Dedifferentiated amniotic fluid mesenchymal stem cell (primary cell): ENCODE measurements around the gene ADGRA3.
"Not testable (repeated sequence)": the region's sequence is repeated elsewhere in the genome, so short reads cannot be mapped to it uniquely, and the experiment has no call there.

Source experiments
- DNase-seq: peaks from one replicate; pipeline ENCODE4 v3.0.0-alpha.2; 2016; ENCODE audit errors: extremely low spot score

The ADGRA3 gene

DNA sequence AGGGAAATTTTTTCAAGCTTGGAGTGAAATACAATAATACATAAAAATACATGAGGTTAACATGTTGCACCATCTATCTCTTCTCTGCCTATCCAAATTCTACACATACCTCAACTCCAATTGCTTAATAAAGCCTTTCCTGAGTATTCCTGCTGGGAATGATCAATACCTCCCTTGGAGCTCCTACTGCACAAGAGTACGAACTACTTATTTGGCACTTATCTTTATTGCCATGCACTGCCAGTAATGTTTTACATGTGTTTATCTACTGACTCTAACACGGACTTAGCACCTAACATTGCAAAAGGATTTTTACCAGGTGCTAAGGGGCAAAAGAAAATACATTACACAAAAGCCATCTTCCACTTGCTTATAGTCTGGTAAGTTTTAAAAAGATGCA lies 80.2 kb downstream of the ADGRA3 start:
- DNase-seq: no peak

DNA sequence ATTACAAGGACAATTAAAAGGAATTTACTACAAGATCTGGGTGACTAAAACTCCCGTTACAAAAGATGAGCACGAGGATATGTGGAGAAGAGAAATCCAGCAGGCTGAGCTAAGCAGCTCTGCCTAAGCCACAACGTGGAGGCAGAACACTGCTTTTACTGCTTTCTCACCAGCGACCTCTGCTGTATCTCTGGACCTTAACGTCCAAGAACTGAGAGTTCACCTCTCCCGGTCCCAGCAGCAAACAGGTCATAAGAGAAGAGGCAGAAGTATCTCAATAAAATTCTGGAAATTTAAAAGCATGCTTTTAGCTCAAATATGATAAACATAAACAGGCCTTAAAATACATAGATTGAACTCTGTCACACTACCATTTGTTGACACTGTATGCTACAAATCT lies 81.0 kb downstream of the ADGRA3 start:
- peak; percentile 38 for DNase-seq

DNA sequence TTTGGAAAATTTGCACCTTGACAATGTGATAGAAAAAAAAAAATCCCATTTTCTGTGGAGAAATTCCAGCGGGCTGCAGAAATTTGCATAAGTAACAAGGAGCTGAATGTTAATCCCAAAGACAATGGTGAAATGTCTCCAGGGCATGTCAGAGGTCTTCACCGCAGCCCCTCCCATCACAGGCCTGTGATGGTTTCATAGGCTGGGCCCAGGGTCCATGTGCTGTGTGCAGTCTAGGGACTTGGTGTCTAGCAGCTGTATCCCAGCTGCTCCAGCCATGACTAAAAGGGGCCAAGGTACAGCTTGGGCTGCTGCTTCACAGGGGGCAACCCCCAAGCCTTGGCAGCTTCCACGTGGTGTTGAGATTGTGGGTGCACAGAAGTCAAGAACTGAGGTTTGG lies 85.2 kb downstream of the ADGRA3 start:
- no peak for DNase-seq

DNA sequence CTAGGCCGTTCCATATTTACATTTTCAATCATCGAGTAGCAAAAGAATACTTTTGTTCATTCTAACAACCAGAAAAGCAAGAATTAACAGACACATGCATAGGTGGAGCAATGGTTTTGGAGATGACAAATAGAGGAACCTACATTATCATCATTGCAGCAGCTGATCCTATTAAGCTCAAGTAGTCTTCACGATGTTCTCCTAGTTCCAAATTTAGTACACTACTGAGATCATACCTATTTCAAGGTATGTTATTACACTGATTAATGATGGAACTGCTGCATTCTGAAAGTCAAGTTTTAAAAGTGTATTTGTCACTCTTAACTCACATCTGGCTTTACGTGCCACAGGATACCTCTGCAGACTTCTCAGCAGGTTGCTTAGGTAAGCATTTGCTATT lies 87.4 kb downstream of the ADGRA3 start:
- no peak for DNase-seq

DNA sequence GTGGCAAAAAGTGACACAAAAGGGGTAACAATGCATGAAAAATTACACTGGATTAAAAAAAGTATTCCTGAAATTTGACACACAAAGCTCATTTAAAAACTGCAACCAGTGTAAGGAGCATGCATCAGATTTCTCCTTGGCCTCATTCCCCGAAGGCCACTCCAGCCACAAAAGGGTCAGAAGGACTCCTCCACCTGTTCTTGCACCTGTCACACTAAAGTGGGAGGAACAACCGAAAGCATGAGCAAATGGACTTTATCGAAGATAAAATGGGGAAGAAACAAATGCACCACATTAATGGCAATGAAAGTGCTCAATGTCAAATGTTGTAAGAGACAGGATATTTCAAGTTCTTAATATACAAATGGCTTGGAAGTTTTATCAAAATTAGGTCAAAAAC lies 88.2 kb downstream of the ADGRA3 start:
- DNase-seq: no peak

DNA sequence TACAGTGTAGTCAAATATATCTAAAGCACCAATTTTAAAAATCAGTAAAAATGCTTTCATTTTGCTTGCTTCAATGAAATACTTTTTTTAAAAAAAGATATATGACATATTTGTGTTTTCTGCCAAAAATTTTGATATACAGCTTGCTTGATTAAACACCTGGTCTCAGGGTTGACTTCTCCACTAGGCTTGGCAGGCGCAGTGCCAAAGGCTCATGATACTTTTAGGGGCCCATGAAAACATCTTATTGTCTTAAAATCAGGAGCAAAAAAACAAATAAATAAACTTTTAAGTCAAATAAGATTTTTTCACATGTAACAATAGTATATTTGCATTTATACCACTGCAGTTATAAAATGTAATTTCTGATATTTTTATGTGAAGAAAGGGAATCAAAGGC lies 95.6 kb downstream of the ADGRA3 start:
- no peak for DNase-seq

DNA sequence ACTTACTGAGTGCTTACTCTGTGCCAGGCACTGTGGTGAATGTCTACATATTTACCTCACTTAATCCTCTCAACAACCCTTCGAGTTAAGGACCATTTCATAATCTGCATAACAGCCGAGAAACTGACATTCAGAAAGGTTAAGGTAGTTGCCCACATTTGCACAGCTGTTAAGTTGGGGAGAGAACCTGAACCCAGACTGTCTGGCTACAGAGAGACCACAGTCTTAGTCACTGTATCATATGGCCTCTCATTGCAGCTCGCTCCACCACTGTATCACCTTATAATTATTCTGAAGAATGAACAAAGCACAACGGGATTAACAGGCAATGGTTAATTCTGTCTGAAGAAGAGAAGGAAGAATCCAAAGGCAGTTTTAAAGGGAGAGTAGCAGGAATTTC lies 98.5 kb downstream of the ADGRA3 start:
- DNase-seq: no peak

DNA sequence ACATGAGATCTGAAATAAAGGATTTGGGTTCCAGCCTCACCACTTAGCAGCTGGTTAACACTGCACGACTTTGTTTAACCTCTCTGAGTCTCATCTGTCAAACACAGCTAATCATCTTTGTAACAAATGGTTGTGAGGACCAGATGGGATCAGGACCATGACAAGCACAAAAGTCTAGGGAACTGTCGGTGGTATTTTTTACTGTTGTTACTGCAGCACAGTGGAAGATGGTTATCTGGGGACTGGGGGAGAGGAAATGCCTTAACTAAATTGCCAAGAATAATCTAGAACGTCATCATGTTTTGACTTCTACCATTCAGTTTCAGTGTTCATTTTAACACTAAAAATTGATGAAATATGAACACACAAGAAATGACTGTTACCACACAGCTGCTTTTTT lies 99.5 kb downstream of the ADGRA3 start:
- DNase-seq: no peak

DNA sequence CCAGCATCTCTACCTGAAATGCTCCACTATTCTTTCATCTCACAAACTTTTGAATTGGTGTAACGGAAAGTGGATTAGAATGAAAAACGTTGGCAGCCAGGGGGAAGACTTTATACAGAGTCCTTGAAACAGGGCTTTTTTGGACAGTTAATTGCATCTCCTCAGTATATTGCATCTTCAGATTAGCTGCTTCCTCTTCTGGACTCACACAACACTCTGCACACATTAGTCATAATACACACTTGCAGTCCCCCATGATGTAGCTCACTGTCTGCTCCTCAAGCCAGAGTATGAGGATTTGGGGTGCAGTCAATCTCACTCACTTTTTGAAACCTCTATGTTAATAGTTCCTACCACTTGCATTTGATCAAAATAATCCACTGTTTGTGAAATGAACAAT lies 101.0 kb downstream of the ADGRA3 start:
- no peak for DNase-seq

DNA sequence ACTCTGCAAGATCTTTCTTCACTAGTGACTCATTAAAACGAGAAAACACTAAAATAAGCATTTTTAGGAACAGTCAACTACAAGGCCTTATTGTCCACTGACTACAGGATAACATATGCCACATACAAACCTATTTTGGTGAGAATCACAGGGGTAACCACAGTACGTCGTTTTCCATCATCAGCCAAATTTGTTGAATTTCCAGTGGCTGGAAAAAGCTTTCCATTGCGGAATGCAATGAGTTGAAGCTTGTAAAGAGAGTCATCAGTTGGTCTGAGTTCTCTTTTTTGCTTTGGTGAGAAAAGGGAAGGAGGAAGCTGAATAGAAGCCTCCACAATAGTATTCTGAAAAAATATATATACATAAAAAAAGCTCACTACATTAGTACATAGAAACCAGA lies 102.4 kb downstream of the ADGRA3 start:
- no peak for DNase-seq

DNA sequence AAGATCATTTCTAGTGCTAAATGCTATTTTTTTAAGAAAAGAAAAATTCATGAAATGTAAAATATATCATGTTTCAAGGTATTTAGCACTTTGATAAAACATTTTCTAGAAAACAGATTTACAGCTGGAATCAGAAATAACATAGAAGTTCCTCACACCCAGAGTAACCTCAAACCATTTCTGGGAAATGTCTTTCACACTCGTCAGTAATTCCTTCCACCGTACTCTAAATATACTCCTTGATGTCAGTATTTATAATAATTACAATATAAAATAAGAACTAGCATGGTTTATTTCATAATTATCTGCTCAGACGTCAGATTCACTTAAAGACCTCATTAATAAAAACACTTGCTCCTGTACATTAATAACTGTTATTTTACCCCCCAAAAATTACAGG lies 103.9 kb downstream of the ADGRA3 start:
- no peak for DNase-seq

DNA sequence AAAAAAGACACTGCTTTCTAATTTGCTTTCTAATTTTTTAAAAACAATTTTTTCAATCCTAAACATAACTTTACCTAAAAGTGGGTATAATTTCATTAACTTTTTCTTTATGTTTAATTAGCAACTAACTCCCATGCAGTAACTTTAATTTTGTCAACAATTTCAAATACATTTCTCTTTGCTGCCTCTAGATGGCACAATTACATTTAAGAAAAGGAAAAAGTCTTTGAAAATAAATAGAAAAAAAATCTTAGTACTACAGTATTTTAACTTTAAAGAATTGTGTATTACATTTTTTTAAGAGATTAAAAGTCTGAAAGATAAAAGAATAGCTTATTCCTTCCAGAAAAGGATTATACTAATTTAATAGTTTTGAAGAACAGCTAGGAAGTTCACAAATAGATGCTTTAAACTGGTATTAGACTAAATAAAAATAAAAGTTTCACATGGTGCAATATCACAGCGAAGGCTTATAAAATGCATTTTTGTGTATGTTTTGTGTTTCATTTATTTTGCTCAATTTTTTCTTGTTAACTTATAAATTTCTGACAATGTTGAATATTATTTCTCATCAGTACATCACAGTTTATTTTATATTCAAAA lies 105.1 kb downstream of the ADGRA3 start:
- peak; percentile 59 for DNase-seq

DNA sequence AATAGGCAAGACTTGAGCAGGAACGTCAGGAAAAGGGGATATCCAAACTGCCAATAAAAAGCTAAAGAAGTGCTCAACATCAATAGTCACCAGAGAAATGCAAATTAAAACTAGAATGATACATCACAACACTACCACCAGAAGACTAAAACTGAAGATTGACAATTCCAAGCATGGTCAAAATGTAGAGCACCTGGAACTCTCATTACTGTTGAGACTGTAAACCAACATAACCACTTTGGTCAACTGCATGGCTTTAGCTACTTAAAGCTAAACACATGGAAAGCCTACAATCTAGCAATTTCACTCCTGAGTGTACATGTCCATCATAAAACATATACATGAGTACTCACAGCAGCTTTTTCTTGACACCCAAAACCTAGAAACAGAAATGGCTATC lies 107.4 kb downstream of the ADGRA3 start:
- no peak for DNase-seq

DNA sequence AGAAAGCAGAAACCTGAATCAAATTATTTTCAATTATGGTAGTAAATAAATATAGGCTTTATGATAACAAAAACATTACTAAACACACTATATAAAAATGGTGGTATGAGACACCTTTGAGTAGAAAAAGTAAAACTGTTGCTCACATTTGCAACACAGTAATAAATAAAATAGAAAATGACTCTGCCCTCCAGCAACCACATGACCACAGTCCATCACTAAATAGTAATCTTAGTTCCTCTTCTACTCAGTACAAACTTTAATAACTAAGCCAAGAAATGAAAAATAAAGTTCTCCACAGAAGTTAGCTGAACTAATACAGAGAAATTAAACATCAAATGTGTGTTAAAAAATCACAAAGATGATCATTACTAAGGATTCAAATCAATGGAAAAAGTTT lies 108.5 kb downstream of the ADGRA3 start:
- DNase-seq: no peak

DNA sequence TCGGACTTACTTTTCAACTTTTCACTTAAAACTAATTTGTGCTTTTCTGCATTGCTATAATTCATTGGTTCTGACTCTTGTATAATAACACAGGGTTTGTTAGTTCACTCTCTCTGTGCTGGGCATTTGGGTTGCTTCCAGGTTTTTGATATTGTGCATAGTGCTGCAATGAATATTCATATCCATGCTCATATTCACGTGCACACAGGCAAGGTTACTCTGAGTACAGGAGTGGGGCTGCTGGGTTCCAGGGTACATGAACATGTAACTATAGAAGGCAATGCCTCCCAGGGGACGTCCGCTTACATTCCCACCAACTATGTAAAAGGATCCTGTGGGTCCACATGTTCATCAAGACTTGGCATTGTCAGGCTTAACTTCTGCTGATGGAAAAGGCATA lies 117.2 kb downstream of the ADGRA3 start:
- DNase-seq: no peak

DNA sequence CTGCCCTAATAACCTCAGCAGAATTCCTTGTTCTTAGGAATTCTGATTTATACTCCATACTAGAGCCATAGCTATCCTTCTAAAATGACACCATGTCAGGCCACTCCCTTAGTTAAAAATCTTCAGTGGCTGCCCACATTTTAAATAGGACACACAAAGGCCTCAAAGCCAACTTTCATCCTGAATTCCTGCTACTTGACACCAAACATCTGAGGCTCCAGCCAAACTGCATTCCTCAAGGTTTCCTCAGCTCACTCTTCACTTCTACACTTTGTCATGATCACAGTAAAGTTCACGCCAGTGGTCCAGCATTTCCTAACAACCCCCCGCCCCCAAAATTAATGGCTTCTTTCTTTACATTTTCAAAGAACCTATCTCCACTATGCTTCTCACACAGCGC lies 124.3 kb downstream of the ADGRA3 start:
- no peak for DNase-seq

DNA sequence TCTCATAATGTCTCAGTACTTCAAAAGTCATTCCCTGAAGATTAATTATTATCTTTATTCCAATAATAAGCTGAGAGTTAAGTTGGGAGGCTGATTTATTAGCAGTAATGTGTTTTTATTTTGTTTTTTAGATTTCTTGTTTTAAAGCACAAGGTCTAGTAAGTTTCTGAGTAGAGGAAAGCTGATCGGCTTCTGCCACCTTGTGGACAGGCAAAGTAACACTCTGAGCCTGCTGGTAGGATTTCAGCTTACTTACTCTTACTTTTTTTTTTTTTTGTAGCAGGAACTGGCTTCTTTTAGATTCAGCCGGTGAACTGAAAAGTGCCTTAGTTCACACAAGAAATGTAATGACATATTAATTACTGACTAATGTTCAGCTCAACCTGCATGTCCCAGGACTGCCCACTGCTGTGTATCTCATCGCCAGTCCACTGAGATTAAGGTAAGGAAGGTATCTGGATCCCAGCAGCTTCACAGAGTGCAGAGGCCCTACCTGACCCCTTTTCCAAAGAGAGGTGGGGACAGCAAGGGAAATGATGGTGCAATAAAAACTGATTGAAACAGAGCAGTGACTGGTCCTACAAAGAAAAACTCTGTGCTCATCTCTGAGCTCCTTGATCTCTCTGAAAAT lies 126.5 kb downstream of the ADGRA3 start:
- peak; percentile 77 for DNase-seq

DNA sequence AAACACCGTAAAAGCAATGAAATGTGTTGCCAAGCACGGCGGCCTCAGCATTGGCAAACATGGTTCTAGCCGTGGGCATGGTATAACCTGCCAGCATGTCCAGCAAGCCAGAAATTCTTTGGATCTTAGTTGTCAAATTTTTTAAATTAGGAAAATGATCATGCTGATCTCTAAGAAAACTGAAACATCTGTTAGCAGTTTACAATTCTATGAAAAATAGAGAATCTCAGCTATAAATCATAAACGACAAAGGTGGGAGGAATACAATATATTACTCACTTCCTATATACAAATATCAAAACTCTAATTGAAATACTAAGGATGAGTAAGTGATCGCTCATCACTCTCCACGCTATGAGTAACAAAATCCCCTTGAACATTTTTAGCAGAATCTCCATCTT lies 130.3 kb downstream of the ADGRA3 start:
- no peak for DNase-seq

DNA sequence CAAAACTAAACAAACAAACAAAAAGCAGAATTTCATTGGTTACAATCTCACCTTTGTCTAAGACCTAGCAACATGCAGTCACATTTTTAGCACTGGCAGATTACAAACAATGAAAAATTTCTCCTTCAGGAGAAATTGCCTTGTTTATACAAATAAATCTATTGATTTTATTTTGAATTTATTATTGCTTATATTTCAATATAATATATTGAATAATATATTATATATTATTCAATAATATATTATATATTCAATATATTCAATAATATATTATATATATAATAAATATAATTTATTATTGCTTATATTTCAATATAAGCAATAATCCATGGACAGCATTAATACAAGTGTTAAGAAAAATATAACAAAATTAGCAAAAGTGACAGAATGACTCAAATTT lies 131.7 kb downstream of the ADGRA3 start:
- DNase-seq: no peak

DNA sequence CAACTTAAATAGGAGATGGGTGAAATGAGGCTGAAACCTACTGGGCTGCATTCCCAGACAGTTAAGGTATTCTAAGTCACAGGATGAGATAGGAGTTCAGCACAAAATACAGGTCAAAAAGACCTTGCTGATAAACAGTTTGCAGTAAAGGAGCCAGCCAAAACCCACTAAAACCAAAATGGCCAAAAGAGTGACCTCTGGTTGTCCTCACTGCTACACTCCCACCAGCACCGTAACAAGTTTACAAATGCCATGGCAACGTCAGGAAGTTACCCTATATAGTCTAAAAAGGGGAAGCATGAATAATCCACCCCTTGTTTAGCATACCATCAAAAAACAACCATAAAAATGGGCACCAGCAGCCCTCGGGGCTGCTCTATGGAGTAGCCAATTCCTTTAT lies 133.7 kb downstream of the ADGRA3 start:
- DNase-seq: not testable (repeated sequence)

DNA sequence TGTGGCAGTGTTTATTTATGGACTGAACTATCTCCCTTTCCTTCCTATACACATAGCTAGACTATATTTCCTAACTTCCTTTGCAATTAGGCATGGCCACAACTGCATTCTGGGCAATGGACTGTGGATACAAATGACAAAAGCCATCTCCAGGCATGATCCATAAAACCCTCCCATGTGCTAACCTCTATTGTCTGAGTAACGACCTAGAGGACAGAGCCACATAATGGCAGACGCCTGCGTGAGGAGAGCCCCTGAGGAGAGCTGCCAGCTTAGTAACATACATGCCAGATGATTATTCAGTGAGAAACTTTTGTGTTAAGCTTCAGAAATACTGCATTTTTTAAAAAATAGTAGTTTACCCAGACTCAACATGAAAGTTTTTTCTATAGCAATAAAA lies 142.9 kb downstream of the ADGRA3 start:
- DNase-seq: no peak

DNA sequence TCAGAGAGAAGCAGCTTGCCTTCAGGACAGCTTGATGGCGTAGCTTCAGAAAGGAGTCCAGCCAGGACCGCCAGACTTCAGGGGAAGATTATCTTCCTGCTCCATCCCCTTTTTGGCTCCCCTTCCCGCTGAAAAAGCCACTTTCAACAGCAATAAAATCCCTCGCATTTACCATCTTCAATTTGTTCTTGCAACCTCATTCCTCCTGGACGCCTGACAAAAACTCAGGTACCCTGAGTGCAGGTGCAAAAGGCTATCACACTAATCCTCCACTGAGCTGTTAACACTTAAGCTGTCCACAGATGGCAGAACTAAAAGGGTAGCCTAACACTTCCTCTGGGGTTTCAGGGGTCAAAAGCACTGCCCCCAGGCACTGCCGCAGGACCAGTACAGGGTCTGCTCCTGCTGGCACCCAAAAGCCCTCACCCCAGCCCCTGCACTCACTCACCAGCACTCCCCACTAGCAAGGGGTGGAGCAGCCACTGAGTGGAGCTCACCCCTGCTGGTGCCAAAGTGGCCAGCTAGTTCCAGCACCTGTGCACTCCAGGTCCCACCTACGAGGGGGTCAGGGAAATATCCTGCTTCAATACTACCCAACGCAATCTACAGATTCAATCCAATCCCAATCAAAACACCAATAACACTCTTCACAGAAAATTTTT lies 145.8 kb downstream of the ADGRA3 start:
- DNase-seq: no peak

DNA sequence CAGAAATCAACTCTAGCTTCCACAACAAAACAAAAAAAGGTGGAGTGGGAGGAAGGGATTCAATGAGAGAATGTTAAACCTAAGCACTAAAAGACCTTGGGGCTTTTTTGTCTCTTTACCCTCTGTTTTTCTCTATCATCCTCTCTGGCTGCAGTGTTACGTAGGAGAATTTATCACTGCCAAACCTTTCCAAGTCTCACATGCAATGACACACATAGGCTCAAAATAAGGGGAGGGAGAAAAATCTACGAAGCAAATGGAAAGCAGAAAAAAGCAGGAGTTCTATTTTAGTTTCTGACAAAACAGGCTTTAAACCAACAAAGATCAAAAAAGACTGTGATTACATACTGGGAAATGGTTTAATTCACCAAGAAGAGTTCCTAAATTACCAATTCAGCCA lies 152.1 kb downstream of the ADGRA3 start:
- DNase-seq: no peak

DNA sequence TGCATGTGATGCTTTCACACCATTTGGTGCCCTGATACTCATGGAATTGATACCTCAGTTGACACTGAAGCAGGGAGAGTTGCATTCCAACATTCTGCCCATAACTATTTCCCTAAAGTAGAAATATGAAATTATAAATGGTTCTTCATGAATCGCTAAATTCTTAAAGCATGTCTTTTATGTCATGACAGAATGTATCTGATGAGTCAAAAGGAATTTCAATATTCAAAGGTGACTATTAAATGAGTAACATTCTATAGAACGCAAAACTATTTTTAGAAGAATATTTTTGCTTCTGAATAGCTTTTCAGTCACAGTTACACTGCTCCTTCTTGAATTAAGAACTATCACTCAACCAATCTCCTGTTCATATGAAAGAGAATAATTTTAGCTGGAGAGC lies 152.8 kb downstream of the ADGRA3 start:
- no peak for DNase-seq
